Mucosa of gallbladder (tissue), 1 donor: ENCODE measurements around the gene SDE2. TPM values are rescaled to one million over a fixed set of nuclear protein-coding genes. Genes with fewer than 3 reads are reported as not detected.
A peak's percentile ranks its signal among the peaks of the same experiment; 100 is the strongest.
"Not testable (repeated sequence)": the region's sequence is repeated elsewhere in the genome, so short reads cannot be mapped to it uniquely, and the experiment has no call there.

Experiments used
- DNase-seq: peaks from one replicate; pipeline ENCODE4 v3.0.0-alpha.2; 2020; ENCODE audit warnings: low spot score
- total RNA-seq: library from RNA; stranded (reverse); gene quantifications from one replicate; pipeline ENCODE4 v1.2.1, GENCODE V29; 2021
- donor health status: DM: no; HTN: no; CAD: no.

The SDE2 gene
- total RNA-seq, 1 donor from 2014 or later, result 15.0 TPM

GRCh38 chr1:225975146-225975545 is 24.0 kb downstream of the SDE2 start:
- DNase-seq, result not testable (repeated sequence)

- DNase-seq, result no peak
Observed at GRCh38 chr1:225974454-225974853, 24.7 kb downstream of the SDE2 start.

GRCh38 chr1:225973158-225973557 is 26.0 kb downstream of the SDE2 start:
- DNase-seq, result no peak

DNA sequence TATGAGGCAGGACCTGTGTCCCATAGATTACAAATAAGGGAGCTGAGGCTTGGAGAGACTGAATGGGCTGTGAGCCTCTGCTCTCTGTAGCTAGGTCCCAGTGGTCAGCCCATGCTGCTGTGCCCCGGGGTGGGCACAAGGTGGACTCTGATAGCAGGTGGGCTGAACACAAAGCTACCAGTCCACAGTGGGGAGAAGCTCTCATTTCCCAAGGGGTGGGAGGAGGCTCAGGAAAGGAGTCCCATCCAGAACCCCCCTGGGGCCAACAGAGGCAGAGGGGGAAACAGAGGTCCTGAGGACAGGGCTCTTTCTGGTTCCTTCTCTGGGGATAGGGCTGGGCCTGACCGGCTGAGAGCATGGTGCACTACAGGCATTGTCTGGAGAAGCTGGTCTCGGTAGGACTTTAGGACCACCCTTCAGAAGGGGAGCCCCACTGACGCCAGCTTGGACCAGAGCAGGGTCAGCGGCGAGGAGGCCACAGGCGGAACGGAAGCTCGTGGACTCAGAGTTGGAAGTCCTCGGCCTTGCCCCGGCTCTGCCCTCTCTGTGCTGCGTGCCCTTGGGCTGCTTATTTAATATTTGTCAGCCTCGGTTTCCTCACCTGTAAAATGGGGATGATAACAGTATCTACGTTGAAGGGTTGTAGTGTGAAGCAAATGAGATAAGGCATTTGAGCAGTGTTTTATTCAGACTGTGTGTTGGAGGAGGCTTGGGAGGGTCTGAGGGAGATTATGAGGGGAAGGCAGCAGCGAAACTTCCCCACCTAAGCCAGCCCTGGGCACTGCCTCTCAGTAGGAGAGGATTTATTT is 26.6 kb downstream of the SDE2 start:
- no peak for DNase-seq

GRCh38 chr1:225970592-225971157 is 28.5 kb downstream of the SDE2 start:
- not testable (repeated sequence) for DNase-seq

DNA sequence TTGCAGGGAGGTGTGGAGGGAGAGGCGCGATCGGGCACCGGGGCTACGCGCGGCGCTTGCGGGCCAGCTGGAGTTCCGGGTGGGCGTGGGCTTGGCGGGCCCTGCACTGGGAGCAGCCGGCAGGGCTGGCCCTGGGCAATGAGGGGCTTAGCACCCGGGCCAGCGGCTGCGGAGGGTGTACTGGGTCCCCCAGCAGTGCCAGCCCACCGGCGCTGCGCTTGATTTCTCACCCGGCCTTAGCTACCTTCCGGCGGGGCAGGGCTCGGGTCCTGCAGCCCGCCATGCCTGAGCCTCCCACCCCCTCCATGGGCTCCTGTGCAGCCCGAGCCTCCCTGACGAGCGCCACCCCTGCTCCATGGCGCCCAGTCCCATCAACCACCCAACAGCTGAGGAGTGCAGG is 29.4 kb downstream of the SDE2 start:
- DNase-seq, result not testable (repeated sequence)

DNA sequence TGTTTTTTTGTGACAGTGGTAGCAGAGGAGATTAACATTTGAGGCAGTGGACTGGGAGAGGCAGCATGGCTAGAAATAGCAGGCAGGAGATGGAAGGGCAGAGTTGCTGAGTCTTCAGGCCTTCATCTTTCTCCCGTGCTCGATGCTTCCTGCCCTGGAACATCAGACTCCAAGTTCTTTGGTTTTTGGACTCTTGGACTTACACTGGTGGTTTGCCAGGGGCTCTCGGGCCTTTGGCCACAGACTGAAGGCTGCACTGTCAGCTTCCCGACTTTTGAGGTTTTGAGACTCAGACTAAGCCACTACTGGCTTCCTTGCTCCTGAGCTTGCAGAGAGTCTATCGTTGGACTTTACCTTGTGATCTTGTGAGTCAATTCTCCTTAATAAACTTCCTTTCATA is 33.9 kb downstream of the SDE2 start:
- no peak for DNase-seq

GRCh38 chr1:225963735-225964530 is 35.2 kb downstream of the SDE2 start:
- no peak for DNase-seq

GRCh38 chr1:225962440-225962975 is 36.6 kb downstream of the SDE2 start:
- peak; percentile 22 for DNase-seq

DNA sequence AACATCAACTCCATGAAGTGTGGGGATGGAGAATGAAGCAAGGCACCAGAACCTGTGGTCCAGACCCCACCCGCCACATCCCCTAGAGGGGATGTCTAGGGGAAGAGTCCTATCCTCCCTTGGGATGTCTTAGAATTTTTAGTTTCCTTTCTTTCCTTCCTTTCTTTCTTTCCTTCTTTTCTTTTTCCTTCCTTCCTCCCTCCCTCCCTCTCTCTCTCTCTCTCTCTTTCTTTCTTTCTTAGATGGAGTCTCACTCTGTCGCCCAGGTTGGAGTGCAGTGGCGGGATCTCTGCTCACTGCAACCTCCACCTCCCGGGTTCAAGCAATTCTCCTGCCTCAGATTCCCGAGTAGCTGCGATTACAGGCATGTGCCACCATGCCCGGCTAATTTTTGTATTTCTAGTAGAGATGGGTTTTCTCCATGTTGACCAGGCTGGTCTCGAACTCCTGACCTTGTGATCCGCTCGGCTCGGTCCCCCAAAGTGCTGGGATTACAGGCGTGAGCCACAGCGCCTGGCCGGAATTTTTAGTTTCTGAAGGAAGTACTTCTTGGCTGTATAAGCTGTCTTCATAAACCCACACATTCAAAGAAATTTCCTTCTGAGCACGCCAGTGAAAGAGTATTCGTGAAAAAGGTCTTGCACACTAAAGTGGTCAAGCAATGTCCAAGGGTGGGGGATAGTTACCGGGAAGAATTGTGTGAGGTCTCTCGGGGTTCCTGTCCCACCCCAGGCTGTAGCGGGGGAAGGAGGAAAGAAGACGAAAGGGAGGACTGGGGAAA is 37.3 kb downstream of the SDE2 start:
- no peak for DNase-seq

DNA sequence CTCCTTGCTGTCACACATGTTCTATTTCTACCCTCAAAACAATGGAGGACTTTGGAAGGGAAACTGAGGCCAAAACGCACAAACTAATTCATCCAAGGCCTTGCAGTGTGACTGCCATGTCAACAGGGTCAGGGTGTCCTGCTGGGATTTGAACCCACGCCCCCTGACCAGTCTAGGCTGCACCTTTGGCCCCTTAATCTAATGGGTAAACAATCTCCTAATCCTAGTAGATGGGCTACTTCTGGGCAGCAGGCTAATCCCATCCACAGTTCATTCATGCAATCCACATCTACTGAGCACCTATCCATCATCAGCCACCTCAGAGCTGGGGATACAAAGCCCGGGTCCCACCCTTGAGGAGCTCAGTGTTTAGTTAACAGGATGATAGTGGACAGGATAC is 41.1 kb downstream of the SDE2 start:
- DNase-seq, result no peak

GRCh38 chr1:225954753-225955152 is 44.4 kb downstream of the SDE2 start:
- DNase-seq, result no peak

DNA sequence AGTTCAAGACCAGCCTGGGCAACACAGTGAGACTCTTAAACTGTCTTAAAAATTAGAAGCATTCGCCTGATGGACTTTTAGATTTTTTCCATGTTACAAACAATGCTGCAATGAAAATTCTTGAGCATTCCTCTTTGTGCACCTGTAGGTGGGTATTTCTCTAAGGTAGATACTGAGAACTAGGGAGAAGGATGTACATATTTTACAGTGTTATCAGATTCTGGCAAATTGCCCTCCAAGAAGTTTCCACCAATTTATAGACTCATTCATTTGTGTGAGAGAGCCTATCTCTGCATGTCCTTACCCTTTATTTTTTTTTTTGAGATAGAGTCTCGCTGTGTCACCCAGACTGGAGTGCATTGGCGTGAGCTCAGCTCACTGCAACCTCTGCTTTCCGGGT is 45.8 kb downstream of the SDE2 start:
- no peak for DNase-seq

DNA sequence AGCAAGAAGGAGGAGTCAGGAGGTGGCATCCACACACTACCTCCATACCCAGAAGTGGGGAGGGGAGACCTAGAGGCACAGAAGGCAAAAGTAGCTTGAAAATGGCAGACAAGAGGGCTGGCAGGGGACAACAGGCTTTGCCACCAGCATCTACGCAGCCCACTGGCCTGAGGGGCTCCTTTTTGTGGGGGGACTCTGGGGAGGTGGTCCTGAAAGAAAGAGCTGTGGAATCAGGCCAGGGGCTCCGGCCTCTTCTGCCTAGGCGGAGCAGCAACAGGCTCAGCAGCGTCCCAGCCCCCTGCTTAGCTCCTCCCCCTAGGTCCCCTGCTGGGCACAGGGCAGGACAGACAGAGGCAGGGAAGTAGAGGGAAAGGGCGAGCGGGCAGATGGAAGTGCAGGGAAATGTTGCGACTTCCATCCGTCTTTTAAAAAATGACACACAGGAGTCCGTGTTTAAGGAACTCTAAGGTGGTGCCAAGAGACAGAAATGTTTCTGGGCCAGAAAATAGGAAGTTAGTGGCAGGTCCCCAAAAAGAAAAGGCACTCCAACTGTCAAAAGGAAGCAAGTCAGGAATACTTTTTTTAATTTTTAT is 48.1 kb downstream of the SDE2 start:
- no peak for DNase-seq

GRCh38 chr1:225949041-225949440 is 50.1 kb downstream of the SDE2 start:
- DNase-seq, result no peak

DNA sequence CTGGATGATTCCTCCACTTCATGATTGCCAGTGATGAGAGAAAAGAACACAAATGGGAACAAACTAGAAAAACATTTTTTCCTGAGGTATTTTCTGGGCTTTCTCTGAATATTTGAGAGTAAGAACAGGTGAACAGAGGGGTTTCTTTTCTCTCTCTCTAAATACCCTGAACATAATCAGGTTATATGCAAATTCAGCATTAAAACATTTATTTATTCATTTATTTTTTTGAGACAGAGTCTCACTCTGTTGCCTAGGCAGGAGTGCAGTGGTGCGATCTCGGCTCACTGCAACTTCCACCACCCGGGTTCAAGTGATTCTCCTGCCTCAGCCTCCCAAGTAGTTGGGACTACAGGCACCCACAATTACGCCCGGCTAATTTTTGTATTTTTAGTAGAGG is 52.3 kb downstream of the SDE2 start:
- DNase-seq, result no peak

GRCh38 chr1:225946082-225946620 is 53.0 kb downstream of the SDE2 start:
- no peak for DNase-seq

DNA sequence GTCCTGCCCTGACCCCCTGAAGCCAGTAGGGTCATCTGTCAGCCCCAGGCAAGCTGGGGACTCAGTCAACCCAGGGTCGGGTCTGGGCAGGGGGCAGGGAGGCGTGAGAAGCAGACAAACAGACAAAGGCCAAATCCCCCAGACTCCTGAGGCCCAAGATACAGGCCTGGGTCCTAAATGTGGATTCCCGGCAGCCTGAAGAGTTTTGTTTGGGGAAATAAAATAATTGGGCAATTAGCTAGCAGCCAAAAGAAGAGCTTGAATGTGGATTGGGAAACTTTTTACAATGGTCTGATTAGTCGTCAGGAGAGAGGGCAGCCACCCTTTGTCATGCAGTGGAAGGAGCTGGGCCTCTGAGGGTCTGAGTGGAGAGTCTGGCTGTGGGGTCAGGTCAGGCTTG is 53.6 kb downstream of the SDE2 start:
- DNase-seq, result no peak

DNA sequence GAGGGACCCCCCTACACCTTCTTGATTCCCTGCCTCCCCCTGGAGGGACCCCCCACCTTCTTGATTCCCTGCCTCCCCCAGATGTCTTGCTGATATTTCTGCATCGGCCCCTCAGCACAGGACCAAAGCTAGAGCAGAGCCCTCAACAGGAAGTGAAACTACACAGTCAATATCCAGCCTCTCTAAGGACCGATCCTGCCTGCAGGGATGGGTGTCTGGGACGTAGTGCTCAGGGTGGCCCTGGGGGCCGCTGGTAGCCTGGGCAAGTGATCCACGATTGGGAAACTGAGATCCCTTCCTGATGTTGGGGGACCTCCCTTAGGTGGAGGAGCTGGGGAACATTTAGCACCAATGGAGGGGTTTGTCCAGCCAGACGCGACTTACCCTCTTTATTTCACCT is 54.2 kb downstream of the SDE2 start:
- DNase-seq, result no peak

DNA sequence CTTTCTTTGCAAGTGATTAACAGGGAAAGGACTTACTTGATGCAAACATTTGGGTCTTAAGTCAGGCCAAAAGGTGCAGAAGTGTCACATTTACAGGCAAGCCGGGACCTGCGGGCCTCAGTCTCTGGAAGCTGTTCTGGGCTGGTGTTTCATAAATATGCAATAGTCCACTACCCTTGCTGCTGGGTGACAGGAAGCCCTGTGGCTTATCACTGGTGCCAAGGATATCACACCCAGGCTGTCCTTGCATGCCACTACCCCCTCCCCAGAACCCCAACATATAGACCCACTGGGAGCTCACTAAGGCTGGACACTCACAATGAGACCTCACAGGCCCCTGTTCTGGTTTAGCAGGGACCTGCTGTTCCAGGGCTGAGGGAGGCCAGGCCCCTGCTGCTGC is 54.8 kb downstream of the SDE2 start:
- DNase-seq, result no peak

DNA sequence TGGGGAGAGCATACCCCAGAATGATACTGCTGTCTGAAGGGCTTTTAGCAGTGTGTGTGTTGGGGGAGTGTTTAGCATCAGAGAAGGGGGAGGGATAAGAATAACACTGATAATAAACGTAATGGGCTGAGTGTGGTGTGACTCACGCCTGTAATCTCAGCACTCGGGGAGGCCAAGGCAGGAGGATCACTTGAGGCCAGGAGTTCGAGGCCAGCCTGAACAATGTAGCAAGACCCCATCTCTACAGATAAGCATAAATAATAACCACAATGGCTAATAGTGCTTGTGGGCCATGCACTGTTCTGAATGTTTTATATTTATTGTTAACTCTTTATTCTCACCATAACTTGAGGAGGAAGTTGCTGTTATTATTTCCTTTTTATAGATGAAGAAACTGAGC is 55.6 kb downstream of the SDE2 start:
- DNase-seq, result no peak
